ENCODE results near the gene STARD13. TPM values are rescaled to one million over a fixed set of nuclear protein-coding genes. Genes with fewer than 3 reads are reported as not detected.

The STARD13 gene
- polyA plus RNA-seq, 1 donor (not counting 4 experiments of a cell fraction or from before 2014, with no cell fraction given): 11.9 TPM

- Histone ChIP-seq H3K4me3 (ENCODE audit: control insufficient read depth in 2 of 3, extremely low read depth in 1 of 3, insufficient read depth in 2 of 3, low read depth in 1 of 3, low read length in 3 of 3) (no peak overlapping the region), H3K9ac (ENCODE audit: control insufficient read depth, extremely low read depth, insufficient read depth, low read length) (no peak overlapping the region), H3K27me3 (ENCODE audit: control insufficient read depth, extremely low read depth, insufficient read depth, low read length) (no peaks in the 10 kb centered on the region), H3K9me3 (ENCODE audit: control insufficient read depth, low read depth, low read length) (no peaks in the 10 kb centered on the region), H4K20me1 (ENCODE audit: control insufficient read depth, extremely low read depth, insufficient read depth, low read length) (no peaks in the 10 kb centered on the region), H3K79me2 (ENCODE audit: control insufficient read depth, insufficient read depth, low read length) (peaks cover 66% of the 10 kb centered on the region), H3K4me2 (ENCODE audit: control insufficient read depth, extremely low read depth, insufficient read depth, low read depth, low read length) (no peak overlapping the region), H3K4me1 (ENCODE audit: control insufficient read depth, extremely low read depth, insufficient read depth, low read length) (peaks cover 59% of the 10 kb centered on the region), H3K9me1 (ENCODE audit: control insufficient read depth, extremely low read depth, insufficient read depth, low read length) (no peaks in the 10 kb centered on the region), H3K36me3 (ENCODE audit: control insufficient read depth in 2 of 2, extremely low read depth in 1 of 2, insufficient read depth in 2 of 2, low read length in 2 of 2) (peaks cover 0 to 3% of the 10 kb centered on the region in 2 experiments), H3K27ac (ENCODE audit: control insufficient read depth, insufficient read depth, low read length) (no peak overlapping the region), H2AFZ (ENCODE audit: control insufficient read depth, low read length) (no peak overlapping the region)
- FAIRE-seq (no peak), DNase-seq (ENCODE audit: low read depth, low spot score) (no peak)
- no peak for TF ChIP-seq EZH2 (IDR thresholded peaks at IDR 0.05; ENCODE audit: low read length)
- TF ChIP-seq, protein P1, sequence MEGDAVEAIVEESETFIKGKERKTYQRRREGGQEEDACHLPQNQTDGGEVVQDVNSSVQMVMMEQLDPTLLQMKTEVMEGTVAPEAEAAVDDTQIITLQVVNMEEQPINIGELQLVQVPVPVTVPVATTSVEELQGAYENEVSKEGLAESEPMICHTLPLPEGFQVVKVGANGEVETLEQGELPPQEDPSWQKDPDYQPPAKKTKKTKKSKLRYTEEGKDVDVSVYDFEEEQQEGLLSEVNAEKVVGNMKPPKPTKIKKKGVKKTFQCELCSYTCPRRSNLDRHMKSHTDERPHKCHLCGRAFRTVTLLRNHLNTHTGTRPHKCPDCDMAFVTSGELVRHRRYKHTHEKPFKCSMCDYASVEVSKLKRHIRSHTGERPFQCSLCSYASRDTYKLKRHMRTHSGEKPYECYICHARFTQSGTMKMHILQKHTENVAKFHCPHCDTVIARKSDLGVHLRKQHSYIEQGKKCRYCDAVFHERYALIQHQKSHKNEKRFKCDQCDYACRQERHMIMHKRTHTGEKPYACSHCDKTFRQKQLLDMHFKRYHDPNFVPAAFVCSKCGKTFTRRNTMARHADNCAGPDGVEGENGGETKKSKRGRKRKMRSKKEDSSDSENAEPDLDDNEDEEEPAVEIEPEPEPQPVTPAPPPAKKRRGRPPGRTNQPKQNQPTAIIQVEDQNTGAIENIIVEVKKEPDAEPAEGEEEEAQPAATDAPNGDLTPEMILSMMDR (optimal IDR thresholded peaks at IDR 0.05 in 1 of 3, IDR thresholded peaks at IDR 0.05 in 1 of 3, conservative IDR thresholded peaks at IDR 0.05 in 1 of 3; ENCODE audit: extremely low read depth in 1 of 3, insufficient read depth in 2 of 3, low read length in 3 of 3): no peak
- dilution Hi-C loops (cut with MboI; ENCODE audit: extremely low pct_ligation_motif_present, low sequenced_read_pairs): no loop called here
Measured at GRCh38 chr13:33275916-33276315, 9.6 kb downstream of the STARD13 start.

GRCh38 chr13:33274264-33274663 is 11.3 kb downstream of the STARD13 start:
- no peaks in the 10 kb centered on the region for H4K20me1 ChIP-seq (ENCODE audit: control insufficient read depth, extremely low read depth, insufficient read depth, low read length)
- peaks cover 44% of the 10 kb centered on the region for H3K4me1 ChIP-seq (ENCODE audit: control insufficient read depth, extremely low read depth, insufficient read depth, low read length)
- no peak overlapping the region for H3K9ac ChIP-seq (ENCODE audit: control insufficient read depth, extremely low read depth, insufficient read depth, low read length)

More at GRCh38 chr13:33274264-33274663, 11.3 kb downstream of the STARD13 start:
- Histone ChIP-seq H3K79me2 (ENCODE audit: control insufficient read depth, insufficient read depth, low read length) (peaks cover 79% of the 10 kb centered on the region), H2AFZ (ENCODE audit: control insufficient read depth, low read length) (no peak overlapping the region), H3K27me3 (ENCODE audit: control insufficient read depth, extremely low read depth, insufficient read depth, low read length) (no peaks in the 10 kb centered on the region), H3K27ac (ENCODE audit: control insufficient read depth, insufficient read depth, low read length) (peak overlapping the region; percentile 38), H3K4me2 (ENCODE audit: control insufficient read depth, extremely low read depth, insufficient read depth, low read depth, low read length) (peak overlapping the region; percentile 31), H3K9me1 (ENCODE audit: control insufficient read depth, extremely low read depth, insufficient read depth, low read length) (no peaks in the 10 kb centered on the region), H3K36me3 (ENCODE audit: control insufficient read depth in 2 of 2, extremely low read depth in 1 of 2, insufficient read depth in 2 of 2, low read length in 2 of 2) (peaks cover 1 to 3% of the 10 kb centered on the region in 2 experiments), H3K4me3 (ENCODE audit: control insufficient read depth in 2 of 3, extremely low read depth in 1 of 3, insufficient read depth in 2 of 3, low read depth in 1 of 3, low read length in 3 of 3) (no peak overlapping the region), H3K9me3 (ENCODE audit: control insufficient read depth, low read depth, low read length) (no peaks in the 10 kb centered on the region)
- dilution Hi-C loops (cut with MboI; ENCODE audit: extremely low pct_ligation_motif_present, low sequenced_read_pairs): no loop called here
- DNase-seq (ENCODE audit: low read depth, low spot score) (no peak), FAIRE-seq (peak; percentile 62)
- TF ChIP-seq EZH2 (IDR thresholded peaks at IDR 0.05; ENCODE audit: low read length): no peak
- TF ChIP-seq, protein P1 (optimal IDR thresholded peaks at IDR 0.05 in 1 of 3, IDR thresholded peaks at IDR 0.05 in 1 of 3, conservative IDR thresholded peaks at IDR 0.05 in 1 of 3; ENCODE audit: extremely low read depth in 1 of 3, insufficient read depth in 2 of 3, low read length in 3 of 3): no peak
